ENCODE results near the gene NOX3. TPM values are rescaled to one million over a fixed set of nuclear protein-coding genes. Genes with fewer than 3 reads are reported as not detected.

Gene NOX3
- total RNA-seq, 6 donors from 2014 or later, result not detected

DNA sequence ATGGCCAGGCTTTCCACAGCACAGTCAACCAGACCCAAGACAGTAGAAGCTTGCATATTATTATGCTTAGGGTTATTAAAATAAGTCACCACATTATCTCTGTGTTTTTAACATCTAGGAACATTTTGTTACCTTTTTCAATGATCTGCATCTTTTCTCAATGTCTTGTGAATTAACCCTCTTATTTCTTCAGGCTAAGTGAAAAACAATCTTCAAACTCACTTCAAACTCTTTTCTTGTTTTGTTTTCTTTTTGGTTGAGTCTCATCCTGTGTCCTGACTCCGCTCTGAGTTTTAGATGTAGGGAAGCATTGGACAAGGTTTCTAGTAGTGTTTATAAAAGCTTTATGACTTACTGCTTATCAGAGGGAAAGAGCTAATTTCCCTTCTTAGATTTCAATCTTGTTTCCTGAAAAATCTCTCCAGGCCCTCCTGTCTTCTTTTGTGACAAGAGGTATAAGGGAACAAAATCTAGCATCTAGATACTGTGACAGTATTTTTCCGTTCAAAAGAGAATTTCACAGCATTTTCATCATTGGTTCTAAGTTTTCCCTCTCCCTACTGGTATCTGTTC, 26.2 kb downstream of the NOX3 start:
- ATAC-seq (ENCODE audit: low FRiP score in 2 of 2) (no peak), DNase-seq (no peak)
- WGBS, 2 donors, result 54 to 59% methylated on average over 2 of the region's 2 CpGs
- H3K9me3 ChIP-seq, result no peaks in the 10 kb centered on the region
- no peak overlapping the region for H3K27ac ChIP-seq
- TF ChIP-seq POLR2A (IDR thresholded peaks at IDR 0.05) (no peak), POLR2AphosphoS5 (IDR thresholded peaks at IDR 0.05) (no peak), EP300 (IDR thresholded peaks at IDR 0.05) (no peak)
- TF ChIP-seq, protein P1, sequence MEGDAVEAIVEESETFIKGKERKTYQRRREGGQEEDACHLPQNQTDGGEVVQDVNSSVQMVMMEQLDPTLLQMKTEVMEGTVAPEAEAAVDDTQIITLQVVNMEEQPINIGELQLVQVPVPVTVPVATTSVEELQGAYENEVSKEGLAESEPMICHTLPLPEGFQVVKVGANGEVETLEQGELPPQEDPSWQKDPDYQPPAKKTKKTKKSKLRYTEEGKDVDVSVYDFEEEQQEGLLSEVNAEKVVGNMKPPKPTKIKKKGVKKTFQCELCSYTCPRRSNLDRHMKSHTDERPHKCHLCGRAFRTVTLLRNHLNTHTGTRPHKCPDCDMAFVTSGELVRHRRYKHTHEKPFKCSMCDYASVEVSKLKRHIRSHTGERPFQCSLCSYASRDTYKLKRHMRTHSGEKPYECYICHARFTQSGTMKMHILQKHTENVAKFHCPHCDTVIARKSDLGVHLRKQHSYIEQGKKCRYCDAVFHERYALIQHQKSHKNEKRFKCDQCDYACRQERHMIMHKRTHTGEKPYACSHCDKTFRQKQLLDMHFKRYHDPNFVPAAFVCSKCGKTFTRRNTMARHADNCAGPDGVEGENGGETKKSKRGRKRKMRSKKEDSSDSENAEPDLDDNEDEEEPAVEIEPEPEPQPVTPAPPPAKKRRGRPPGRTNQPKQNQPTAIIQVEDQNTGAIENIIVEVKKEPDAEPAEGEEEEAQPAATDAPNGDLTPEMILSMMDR (IDR thresholded peaks at IDR 0.05), result no peak
- H3K36me3 ChIP-seq, result no peaks in the 10 kb centered on the region
- no peaks in the 10 kb centered on the region for H3K4me1 ChIP-seq
- no peak overlapping the region for H3K4me3 ChIP-seq
- no peaks in the 10 kb centered on the region for H3K27me3 ChIP-seq

DNA sequence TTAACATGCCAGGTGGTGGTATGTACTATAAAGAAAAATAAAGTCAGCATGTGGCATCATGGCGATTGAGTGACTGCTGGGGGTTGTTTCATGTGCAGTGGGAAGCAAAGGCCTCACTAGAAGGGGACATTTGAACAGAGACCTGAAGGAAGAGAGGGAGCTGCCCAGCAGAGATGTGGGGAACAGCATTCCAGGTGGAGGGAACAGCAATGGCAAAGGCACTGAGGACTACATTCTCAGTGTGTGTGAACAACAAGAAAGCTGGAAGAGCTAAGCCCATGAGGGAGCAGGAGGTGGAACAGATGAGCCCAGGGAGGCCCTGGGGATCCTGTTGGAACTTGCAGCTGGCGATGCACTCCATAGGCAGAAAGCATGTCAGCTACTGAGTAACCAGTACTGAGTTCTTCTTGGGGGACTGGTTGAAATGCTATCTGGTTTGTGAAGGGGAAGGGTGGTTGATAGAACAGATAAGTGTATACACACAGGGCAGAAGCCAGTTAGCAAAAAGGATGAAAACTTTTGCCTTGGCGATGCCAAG, 29.2 kb downstream of the NOX3 start:
- H3K27ac ChIP-seq, result no peak overlapping the region
- H3K36me3 ChIP-seq, result no peaks in the 10 kb centered on the region
- H3K9me3 ChIP-seq, result no peaks in the 10 kb centered on the region
- WGBS, 2 donors, result 91 to 97% methylated on average over 3 of the region's 3 CpGs
- ATAC-seq (ENCODE audit: low FRiP score in 2 of 2), result no peak
- TF ChIP-seq, protein P1 (IDR thresholded peaks at IDR 0.05), result no peak
- TF ChIP-seq POLR2A (IDR thresholded peaks at IDR 0.05) (no peak), POLR2AphosphoS5 (IDR thresholded peaks at IDR 0.05) (no peak), EP300 (IDR thresholded peaks at IDR 0.05) (no peak)
- H3K4me3 ChIP-seq, result no peak overlapping the region
- no peaks in the 10 kb centered on the region for H3K27me3 ChIP-seq
- no peaks in the 10 kb centered on the region for H3K4me1 ChIP-seq
- DNase-seq, result no peak

DNA sequence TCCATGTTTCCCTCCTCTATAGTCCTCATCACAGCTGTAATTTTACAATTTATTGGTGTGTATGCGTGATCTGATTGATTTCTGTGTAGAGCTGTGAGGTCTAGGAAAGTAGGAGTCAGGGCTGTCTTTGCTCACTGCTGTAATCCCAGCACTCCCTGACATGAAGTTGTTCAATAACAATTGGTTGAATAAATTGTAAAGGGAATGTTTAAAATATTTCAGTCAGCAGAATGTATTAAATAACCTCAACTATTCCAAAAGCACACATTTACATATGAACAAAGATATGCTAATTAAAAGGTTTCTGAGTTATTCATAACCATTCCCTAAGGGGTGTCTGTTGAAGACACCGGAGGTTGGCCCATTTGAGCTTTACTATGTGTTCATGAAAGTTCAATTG, 31.5 kb downstream of the NOX3 start:
- no peaks in the 10 kb centered on the region for H3K4me1 ChIP-seq
- no peak overlapping the region for H3K27ac ChIP-seq
- no peaks in the 10 kb centered on the region for H3K36me3 ChIP-seq
- H3K4me3 ChIP-seq, result no peak overlapping the region
- DNase-seq, result no peak
- ATAC-seq (ENCODE audit: low FRiP score in 2 of 2), result no peak
- 97 to 100% methylated on average over 2 of the region's 2 CpGs for WGBS, 2 donors
- H3K9me3 ChIP-seq, result no peaks in the 10 kb centered on the region
- no peaks in the 10 kb centered on the region for H3K27me3 ChIP-seq
- TF ChIP-seq POLR2AphosphoS5 (IDR thresholded peaks at IDR 0.05) (no peak), EP300 (IDR thresholded peaks at IDR 0.05) (no peak), POLR2A (IDR thresholded peaks at IDR 0.05) (no peak)
- TF ChIP-seq, protein P1 (IDR thresholded peaks at IDR 0.05), result no peak

DNA sequence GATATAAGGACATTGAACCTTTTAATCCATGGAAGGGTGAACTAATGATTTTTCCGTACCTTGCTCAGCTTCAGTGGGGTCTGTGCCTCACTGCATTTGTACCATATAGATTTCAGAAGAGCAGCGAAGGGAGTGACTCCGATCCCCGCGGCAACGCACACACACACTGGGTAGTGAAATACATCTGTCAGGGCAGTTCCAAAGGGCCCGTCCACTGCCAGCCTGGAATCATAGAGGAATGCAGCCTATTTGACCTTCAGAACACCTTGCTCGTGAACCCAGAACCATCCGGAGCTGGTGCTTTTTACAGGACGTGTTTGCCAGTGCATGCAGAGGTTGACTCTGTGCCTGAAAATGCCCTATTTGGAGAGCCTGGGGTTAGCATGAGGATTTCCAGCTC, 33.0 kb downstream of the NOX3 start:
- Histone ChIP-seq H3K36me3 (no peaks in the 10 kb centered on the region), H3K27me3 (no peaks in the 10 kb centered on the region), H3K27ac (no peak overlapping the region), H3K4me1 (peaks cover 5 to 14% (median 9%) of the 10 kb centered on the region in 4 donors), H3K9me3 (no peaks in the 10 kb centered on the region), H3K4me3 (no peak overlapping the region)
- no peak for DNase-seq
- TF ChIP-seq EP300 (IDR thresholded peaks at IDR 0.05) (no peak), POLR2AphosphoS5 (IDR thresholded peaks at IDR 0.05) (no peak), POLR2A (IDR thresholded peaks at IDR 0.05) (no peak)
- TF ChIP-seq, protein P1 (IDR thresholded peaks at IDR 0.05), result no peak
- 93 to 97% methylated on average over 7 to 10 of the region's 10 CpGs for WGBS, 2 donors
- no peak for ATAC-seq (ENCODE audit: low FRiP score in 2 of 2)

DNA sequence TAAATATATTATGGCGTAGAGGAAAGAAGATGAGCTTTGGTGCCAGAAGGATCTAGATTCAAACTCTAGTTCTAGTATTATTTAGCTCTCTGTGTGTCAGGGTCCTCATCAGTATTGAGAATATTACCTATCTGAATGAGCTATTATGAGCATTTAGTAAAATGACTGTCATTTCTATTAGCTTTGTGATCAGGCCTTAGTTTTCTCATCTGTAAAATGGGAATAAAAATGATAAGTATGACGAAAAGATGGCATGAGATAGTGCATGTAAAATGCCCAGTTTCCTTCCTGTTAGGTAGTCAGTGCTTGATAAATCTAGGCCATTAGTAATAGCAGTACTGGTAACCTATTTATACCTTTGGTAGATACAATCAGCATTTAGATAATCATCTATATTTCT, 35.1 kb downstream of the NOX3 start:
- WGBS, 2 donors, result 92% methylated on average over 2 of the region's 2 CpGs
- TF ChIP-seq EP300 (IDR thresholded peaks at IDR 0.05) (no peak), POLR2AphosphoS5 (IDR thresholded peaks at IDR 0.05) (no peak), POLR2A (IDR thresholded peaks at IDR 0.05) (no peak)
- TF ChIP-seq, protein P1 (IDR thresholded peaks at IDR 0.05), result no peak
- ATAC-seq (ENCODE audit: low FRiP score in 2 of 2) (no peak), DNase-seq (no peak)
- H3K36me3 ChIP-seq, result no peaks in the 10 kb centered on the region
- H3K4me3 ChIP-seq, result no peak overlapping the region
- H3K27ac ChIP-seq, result no peak overlapping the region
- peaks cover 5 to 17% (median 11%) of the 10 kb centered on the region in 4 donors for H3K4me1 ChIP-seq
- no peaks in the 10 kb centered on the region for H3K9me3 ChIP-seq
- no peaks in the 10 kb centered on the region for H3K27me3 ChIP-seq

All from upper lobe of left lung (tissue), 6 donors.